HG02981 (cell line): ENCODE results near the gene STYX.

Experiments
- ATAC-seq: cut with Tn5 transposase; IDR thresholded peaks from one replicate; pipeline ENCODE4 v1.9.1; 2021; ENCODE audit warnings: mild to moderate bottlenecking, moderate library complexity; ENCODE audit not compliant: unreplicated experiment

The STYX gene

GRCh38 chr14:52789118-52789517 is 59.2 kb downstream of the STYX start:
- no peak for ATAC-seq

- no peak for ATAC-seq
Measured at GRCh38 chr14:52790011-52790755, 60.2 kb downstream of the STYX start.

DNA sequence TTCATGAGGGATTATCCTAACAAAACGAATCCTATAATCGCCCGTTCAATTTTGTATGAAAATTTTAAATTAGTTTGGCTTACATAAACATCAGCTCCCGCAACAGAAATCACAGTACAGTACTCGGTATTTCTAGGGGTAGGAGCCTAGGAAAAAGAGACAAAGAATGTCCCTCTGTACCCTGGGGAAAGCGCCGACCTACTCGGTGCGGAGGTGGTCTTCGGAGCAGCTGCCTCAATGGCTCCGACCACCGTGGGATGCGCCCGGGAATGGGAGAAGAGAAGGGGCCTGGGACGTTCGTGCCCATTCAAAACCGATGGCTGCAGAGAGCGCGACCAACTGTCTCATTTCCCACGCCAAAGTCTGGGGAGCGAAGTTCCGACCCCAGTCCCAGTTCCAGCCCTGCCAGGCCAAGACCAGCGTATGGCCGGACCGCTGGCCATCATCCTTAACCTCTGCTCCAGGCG is 60.8 kb downstream of the STYX start:
- ATAC-seq: no peak

DNA sequence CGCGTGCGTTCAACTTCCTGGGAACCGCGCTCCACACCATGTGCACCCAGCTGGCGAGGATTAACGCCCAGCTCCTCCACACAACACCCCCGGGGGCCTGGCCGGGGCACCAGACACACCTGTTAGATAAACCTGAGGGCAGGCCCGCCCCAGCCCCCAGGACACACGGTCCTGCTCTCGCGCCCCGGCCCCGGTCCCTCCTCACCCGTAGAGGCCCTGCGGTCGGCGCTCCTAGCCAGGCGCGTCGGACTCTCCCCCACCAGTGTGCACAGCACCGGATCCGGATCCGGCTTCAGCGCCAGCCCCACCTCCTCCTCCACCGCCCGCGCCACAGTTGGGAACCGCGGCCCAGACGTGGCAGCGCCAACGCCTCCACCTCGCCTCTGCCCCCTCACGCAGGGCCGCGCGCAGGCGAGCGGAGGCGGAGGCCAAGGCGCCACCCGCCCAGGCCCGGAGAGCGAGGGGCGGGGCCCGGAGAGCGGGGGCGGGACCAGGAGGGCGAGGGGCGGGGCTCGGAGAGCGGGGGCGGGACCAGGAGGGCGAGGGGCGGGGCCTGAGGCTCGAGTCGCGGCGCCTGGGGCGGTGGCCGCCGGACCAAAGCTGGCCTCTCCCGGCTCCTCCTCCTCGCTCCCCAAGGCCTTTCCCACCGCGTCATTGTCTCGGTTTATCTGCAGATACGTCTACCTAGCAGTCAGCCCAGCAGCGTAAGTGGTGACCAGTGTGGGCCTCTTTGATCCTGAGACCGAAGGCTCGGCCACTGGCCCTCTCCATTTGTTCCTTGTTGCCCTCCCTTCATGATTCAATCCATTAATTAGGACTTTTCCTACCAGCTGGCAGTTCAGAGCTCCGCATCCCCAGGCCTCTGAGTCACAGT is 61.5 kb downstream of the STYX start, which contains the start of gene GNPNAT1:
Gene GNPNAT1, minus strand, starts transcription at position 385 of the 874 bp plus-strand sequence. CDS start 6,957 bp downstream, outside the sequence.
- ATAC-seq: peak; percentile 92

DNA sequence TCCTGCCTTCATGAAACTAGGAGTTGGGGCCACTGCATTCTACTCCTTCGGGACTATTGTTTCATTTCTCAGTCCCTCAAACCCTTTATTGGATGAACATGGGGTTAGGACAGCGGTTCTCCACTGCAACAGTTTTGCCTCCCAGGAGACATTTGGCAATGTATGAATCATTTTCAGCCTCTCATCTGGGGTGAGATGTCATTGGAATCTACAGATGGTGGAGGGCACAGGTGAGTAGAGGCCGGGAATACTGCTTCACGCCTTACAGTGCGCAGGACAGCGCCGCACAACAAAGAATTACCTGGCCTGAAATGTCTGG is 62.1 kb downstream of the STYX start:
- ATAC-seq: no peak

DNA sequence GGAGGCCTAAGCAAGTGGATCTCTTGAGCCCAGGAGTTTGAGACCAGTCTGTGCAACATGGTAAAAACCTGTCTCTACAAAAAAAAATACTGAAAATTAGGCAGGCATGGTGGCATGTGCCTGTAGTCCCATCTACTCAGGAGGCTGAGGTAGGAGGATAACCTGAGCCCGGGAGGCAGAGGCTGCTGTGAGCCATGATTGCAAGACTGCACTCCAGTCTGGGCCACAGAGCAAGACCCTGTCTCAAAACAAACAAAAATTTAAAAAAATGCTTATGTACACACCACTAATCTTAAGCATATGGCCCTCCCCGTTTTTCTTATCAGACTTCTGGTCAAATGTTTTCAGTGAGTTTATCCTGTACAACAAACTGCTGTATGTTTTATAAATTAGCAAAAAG is 63.1 kb downstream of the STYX start:
- ATAC-seq: no peak

DNA sequence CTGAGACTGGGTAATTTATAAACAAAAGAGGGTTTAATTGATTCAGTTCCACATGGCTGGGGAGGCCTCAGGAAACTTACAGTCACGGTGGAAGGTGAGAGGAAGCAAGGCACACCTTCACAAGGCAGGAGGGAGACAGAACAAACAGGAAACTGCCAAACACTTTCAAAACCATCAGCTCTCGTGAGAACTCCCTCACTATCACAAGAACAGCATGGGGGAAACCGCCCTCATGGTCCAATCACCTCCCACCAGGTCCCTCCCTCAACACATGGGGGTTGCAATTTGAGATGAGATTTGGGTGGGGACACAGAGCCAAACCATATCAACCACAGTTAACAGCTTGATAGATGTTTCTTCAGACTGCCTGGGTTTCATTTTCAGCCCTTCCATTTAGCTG is 67.7 kb downstream of the STYX start:
- no peak for ATAC-seq

GRCh38 chr14:52798826-52799225 is 68.9 kb downstream of the STYX start:
- ATAC-seq: no peak

GRCh38 chr14:52801014-52801712 is 71.2 kb downstream of the STYX start:
- no peak for ATAC-seq

DNA sequence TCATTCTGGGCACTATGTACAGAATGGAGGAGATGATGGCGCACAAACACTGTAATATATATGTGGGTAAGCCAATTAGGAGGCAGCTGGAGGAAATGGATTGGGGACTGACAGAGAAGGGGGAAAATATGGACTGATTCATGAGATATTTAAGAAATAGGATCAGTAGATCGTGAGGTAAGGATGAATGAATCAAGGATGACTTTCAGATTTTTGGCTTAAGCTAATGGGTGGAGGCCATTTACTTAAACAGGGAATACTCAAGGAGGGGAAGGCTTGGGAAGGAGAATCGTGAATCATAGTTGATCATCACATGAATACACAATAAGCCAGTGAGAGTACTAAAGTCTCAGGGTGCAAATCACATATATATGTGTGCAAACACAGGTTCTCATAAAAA is 72.6 kb downstream of the STYX start:
- no peak for ATAC-seq

- no peak for ATAC-seq
Measured at GRCh38 chr14:52806115-52806514, 76.1 kb downstream of the STYX start.

DNA sequence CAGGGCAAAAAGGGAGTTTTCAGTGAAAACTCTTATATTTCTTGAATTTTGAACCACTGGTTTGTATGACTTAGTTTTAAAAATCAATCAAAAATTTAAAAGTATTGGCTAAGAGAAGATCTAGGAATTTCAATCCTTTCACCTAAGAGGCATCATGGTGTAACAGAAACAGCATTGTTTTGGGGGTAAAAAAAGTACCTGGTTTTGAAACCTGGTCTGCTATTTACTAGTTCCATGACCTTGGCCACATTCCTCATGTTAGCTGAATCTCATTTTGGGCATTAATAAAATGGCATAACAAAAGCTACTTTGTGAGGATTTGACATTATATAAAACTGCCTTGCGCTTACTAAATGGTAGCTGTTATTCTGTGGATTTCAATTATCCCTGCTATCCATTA is 78.1 kb downstream of the STYX start:
- ATAC-seq: no peak

GRCh38 chr14:52821805-52822250 is 91.9 kb downstream of the STYX start:
- no peak for ATAC-seq

GRCh38 chr14:52824462-52824861 is 94.5 kb downstream of the STYX start:
- ATAC-seq: no peak
